GM19099 (cell line): ENCODE measurements around the gene WDR83.
A peak's percentile ranks its signal among the peaks of the same experiment; 100 is the strongest.

Source experiments
- POLR2A ChIP-seq: IDR thresholded peaks from 3 replicates; pipeline ENCODE4 v1.6.1; 2011; ENCODE audit warnings: low read depth; ENCODE audit not compliant: insufficient read length; ENCODE audit errors: extremely low read depth

Gene WDR83

GRCh38 chr19:12648088-12648487, 18.5 kb upstream of the WDR83 start:
- TF ChIP-seq POLR2A, result no peak

GRCh38 chr19:12649941-12650340, 16.7 kb upstream of the WDR83 start:
- no peak for TF ChIP-seq POLR2A

GRCh38 chr19:12652219-12652618, 14.4 kb upstream of the WDR83 start:
- TF ChIP-seq POLR2A, result no peak

- TF ChIP-seq POLR2A, result no peak
Measured at GRCh38 chr19:12655546-12655945, 11.1 kb upstream of the WDR83 start.

GRCh38 chr19:12656899-12657571, 9.6 kb upstream of the WDR83 start:
- TF ChIP-seq POLR2A, result no peak

GRCh38 chr19:12657966-12658365, 8.6 kb upstream of the WDR83 start:
- TF ChIP-seq POLR2A, result no peak

- no peak for TF ChIP-seq POLR2A
Measured at GRCh38 chr19:12660980-12661379, 5.6 kb upstream of the WDR83 start.

- TF ChIP-seq POLR2A, result no peak
Measured at GRCh38 chr19:12664406-12665280, 2.0 kb upstream of the WDR83 start.

- peak; percentile 60 for TF ChIP-seq POLR2A
Measured at GRCh38 chr19:12665281-12665573, 1.4 kb upstream of the WDR83 start.

- TF ChIP-seq POLR2A, result peak; percentile 2
Measured at GRCh38 chr19:12665671-12666264, 839 bp upstream of the WDR83 start.

- TF ChIP-seq POLR2A, result no peak
Measured at GRCh38 chr19:12667731-12668302, 1.2 kb downstream of the WDR83 start.

- TF ChIP-seq POLR2A, result no peak
Measured at GRCh38 chr19:12668346-12668745, 1.7 kb downstream of the WDR83 start.

- TF ChIP-seq POLR2A, result no peak
Measured at GRCh38 chr19:12668932-12669269, 2.3 kb downstream of the WDR83 start.

GRCh38 chr19:12669270-12670158, 2.9 kb downstream of the WDR83 start:
- peak; percentile 70 for TF ChIP-seq POLR2A

GRCh38 chr19:12670159-12670928, 3.7 kb downstream of the WDR83 start:
- no peak for TF ChIP-seq POLR2A

GRCh38 chr19:12672744-12673143, 6.1 kb downstream of the WDR83 start:
- no peak for TF ChIP-seq POLR2A
